HG03139 (cell line): Measurements from ENCODE around the gene KCNRG.
A peak's percentile ranks its signal among the peaks of the same experiment; 100 is the strongest.
"Not testable (repeated sequence)": the region's sequence is repeated elsewhere in the genome, so short reads cannot be mapped to it uniquely, and the experiment has no call there.

Experiments
- ATAC-seq: cut with Tn5 transposase; IDR thresholded peaks from one replicate; pipeline ENCODE4 v1.9.1; 2021; ENCODE audit not compliant: unreplicated experiment

KCNRG gene

DNA sequence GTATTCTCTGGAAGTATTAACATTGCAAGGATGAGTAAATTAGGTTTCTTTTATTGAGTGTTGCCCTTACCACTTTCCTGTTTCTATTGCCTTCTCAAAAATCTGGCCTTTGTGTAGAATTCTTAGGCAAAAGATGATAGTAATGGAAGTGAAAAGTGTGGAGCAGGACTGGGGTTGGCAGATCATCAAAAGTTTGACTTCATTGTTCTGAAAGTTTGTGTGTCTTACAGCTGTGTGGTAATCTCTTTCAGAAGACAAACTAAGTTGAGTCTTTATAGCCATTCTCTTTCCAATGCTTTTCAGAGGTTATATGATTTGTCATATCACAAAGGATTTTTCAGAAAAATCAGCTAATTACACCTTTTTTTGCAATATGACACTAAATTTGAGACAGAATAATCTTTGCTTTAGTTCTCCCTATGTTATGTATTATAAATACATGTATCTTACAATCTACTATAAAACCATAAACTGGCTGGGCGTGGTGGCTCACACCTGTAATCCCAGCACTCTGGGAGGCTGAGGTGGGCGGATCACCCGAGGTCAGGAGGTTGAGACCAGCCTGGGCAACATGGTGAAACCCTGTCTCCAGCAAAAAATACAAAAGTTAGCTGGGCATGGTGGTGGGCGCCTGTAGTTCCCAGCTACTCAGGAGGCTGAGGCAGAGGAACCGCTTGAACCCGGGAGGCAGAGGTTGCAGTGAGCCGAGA is 8.7 kb upstream of the KCNRG start:
- ATAC-seq: no peak

DNA sequence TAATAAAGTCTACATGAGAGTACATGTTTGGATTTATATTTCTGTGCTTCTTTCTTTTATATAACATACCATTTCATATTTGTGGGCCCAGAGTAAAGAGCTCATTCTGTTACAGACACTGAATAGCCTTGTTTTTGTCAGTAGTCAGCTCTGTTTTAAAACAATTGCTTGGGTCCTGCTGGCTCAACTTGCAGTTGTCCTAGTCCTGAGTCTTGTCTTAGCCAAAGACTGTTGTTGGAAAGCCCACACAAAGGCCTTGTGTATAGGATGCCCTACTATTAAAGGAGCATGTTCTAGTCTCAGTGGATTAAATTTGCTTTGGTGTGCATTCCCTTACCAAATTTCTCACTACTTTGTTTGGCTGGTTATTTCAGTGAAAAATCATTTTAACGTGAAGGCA is 3.8 kb upstream of the KCNRG start:
- no peak for ATAC-seq

GRCh38 chr13:50012396-50013169 is 2.7 kb upstream of the KCNRG start:
- no peak for ATAC-seq

GRCh38 chr13:50014386-50014785 is 858 bp upstream of the KCNRG start:
- ATAC-seq: no peak

DNA sequence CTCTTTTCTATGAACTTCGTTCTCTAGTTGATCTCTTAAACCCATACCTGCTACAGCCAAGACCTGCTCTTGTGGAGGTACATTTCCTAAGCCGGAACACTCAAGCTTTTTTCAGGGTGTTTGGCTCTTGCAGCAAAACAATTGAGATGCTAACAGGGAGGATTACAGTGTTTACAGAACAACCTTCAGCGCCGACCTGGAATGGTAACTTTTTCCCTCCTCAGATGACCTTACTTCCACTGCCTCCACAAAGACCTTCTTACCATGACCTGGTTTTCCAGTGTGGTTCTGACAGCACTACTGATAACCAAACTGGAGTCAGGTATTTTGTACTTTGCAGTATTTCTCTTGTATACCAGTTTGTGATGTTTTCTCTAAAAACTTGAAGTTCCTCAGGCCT is 506 bp downstream of the KCNRG start:
- no peak for ATAC-seq

DNA sequence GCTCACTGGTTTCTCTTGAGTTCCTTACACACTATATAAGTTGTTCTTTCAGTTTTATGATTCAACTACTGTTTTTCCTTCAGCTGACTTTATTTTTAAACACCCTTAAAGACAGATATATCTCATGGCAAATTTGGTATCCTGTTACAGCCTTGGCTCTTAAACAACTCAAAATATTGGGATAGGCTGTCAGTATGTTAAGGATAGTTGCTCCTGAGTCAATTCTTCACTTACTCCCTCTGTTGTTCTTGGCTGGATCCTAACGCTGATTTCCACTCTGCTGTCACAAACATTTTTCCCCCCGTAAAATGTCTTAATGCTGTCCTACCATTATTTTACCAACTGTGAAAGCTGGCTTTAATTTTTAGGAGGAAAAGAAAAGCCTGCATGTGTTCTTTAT is 1.2 kb downstream of the KCNRG start:
- ATAC-seq: no peak

DNA sequence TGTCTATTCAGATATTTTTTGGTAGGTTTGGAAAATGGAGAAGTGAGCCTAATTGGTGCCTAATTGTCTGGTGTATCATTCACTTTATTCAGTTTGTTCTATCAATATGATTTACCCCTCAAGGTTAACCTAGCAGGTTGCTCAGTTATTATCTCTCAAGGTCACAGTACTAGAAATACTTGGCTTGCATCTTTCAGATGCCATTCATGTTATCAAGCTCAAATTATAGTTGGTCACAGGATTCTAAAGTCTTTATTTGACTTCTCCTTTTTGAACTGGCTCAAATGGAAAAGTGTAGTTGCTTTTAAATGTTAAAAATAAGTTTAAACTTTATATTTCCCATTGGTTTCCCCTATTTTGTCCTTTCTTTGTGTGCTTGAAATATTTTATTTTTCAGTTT is 2.6 kb downstream of the KCNRG start:
- no peak for ATAC-seq

DNA sequence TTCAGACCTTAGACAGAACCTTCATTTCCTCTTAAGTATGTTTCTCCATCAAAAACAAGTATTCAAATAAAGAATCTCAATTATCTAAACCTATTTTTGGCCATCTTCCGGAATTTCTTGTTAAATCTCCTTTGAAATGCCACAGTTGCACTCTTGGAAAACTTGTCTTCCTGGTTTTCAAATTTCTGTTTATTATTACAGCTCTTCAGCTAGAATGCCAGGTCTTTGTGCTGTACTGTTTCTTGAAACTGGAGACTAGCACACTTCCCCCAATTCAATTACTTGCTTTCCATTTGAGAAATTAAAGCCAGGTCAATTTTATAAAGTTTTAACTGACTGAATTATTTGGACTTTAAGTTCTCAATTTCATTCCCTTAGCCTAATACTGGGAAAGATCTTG is 10.2 kb downstream of the KCNRG start:
- ATAC-seq: no peak

GRCh38 chr13:50026788-50027473 is 11.7 kb downstream of the KCNRG start:
- ATAC-seq: peak; percentile 97

- ATAC-seq: no peak
These were observed 15.1 kb downstream of the KCNRG start for GRCh38 chr13:50030315-50030714.

DNA sequence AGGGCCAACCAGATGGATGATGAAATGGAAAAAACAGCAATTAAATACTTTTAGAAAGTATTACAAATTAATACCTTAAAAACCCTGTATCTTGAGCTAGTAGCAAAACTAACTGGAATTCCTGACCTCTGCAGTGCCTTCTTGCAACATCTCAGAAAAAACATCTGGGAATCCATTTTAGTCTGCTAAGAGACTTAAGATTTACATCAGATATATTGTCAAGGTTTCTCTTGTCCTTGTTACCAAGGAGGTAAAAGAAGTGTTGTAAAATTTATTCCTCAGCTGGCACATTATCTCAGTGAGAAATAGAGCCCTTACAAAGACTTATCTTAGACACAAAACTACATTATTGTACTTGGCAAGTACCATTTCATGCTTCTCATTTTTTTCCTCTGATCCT is 18.5 kb downstream of the KCNRG start:
- ATAC-seq: no peak

DNA sequence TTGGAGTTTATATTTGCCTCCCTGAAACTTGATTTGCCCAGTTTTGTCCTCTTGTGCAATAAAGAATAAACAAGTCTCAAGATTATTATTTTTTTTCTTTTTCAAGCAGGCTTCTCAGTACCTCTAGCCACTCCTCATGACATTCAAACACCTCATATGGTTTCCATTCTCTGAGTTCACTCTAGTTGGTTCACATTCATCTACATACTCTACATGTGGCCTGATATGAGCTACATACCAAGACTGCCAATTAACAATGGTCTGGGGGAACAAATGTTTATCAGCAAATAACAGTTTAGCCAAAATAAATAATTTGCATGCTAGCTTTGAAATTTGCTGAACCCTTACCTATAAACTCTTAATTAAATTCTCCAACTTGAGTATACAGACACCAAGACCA is 22.5 kb downstream of the KCNRG start:
- no peak for ATAC-seq

DNA sequence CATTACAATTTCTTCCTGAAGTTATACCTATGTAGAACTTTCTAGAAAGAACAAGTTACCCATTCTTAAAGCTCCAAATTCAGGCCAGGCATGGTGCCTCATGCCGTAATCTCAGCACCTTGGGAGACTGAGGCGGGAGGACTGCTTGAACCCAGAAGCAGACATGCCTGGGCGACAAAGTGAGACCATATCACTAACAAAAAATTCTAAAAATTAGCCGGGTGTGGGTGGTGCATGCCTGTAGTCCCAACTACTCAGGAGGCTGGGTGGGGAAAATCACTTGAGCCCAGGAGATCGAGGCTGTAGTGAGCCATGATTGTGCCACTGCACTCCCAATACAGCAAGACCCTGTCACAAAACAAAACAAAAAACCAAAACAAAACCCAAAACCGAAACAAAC is 23.0 kb downstream of the KCNRG start:
- no peak for ATAC-seq

GRCh38 chr13:50052478-50052877 is 37.2 kb downstream of the KCNRG start:
- ATAC-seq: no peak

GRCh38 chr13:50053844-50054243 is 38.6 kb downstream of the KCNRG start:
- no peak for ATAC-seq

DNA sequence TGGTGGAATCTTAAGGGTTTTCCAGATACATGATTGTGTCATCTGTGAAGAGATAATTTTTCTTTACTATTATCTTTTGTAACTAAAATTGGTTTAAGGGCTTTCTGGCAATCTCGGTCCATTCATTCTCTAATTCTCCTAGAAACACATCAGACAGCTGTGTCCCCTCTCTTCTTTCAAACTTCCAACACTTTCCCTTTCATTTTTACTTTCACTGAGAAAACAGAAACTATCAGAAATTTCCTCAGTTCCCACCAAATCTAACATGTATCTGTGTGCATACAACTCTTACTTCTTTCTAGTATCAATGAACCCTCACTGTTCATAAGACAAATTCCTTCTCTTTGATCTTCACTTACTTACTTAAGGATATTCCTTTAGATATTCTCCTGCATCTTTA is 40.2 kb downstream of the KCNRG start:
- no peak for ATAC-seq

- no peak for ATAC-seq
These were observed 45.5 kb downstream of the KCNRG start for GRCh38 chr13:50060718-50061117.

GRCh38 chr13:50062336-50062735 is 47.1 kb downstream of the KCNRG start:
- not testable (repeated sequence) for ATAC-seq

- no peak for ATAC-seq
These were observed 50.5 kb downstream of the KCNRG start for GRCh38 chr13:50065712-50066111.

GRCh38 chr13:50068508-50068907 is 53.3 kb downstream of the KCNRG start:
- no peak for ATAC-seq

GRCh38 chr13:50069261-50069660 is 54.0 kb downstream of the KCNRG start:
- ATAC-seq: no peak

GRCh38 chr13:50070186-50070585 is 54.9 kb downstream of the KCNRG start:
- ATAC-seq: no peak
